Stimulated activated CD4-positive, alpha-beta T cell treated with anti-CD3 and anti-CD28 coated beads, Interleukin-4, amount 100 ng/mL, for 24 hours (primary cell): ENCODE measurements around the gene HMCES.

Source experiments
- DNase-seq: peaks from one replicate; pipeline ENCODE4 v3.0.0-alpha.2; 2020

The HMCES gene

GRCh38 chr3:129349791-129350190, 71.1 kb downstream of the HMCES start:
- no peak for DNase-seq

- no peak for DNase-seq
These were observed 73.4 kb downstream of the HMCES start for GRCh38 chr3:129352045-129352444.

GRCh38 chr3:129352650-129353588, 74.2 kb downstream of the HMCES start:
- no peak for DNase-seq

GRCh38 chr3:129353589-129353941, 74.9 kb downstream of the HMCES start:
- no peak for DNase-seq
